ENCODE results near the gene MAS1L. TPM values are rescaled to one million over a fixed set of nuclear protein-coding genes. Genes with fewer than 3 reads are reported as not detected.
"Not testable (repeated sequence)": the region's sequence is repeated elsewhere in the genome, so short reads cannot be mapped to it uniquely, and the experiment has no call there.

MAS1L gene
- total RNA-seq, 1 donor from 2014 or later = 0.36 TPM

DNA sequence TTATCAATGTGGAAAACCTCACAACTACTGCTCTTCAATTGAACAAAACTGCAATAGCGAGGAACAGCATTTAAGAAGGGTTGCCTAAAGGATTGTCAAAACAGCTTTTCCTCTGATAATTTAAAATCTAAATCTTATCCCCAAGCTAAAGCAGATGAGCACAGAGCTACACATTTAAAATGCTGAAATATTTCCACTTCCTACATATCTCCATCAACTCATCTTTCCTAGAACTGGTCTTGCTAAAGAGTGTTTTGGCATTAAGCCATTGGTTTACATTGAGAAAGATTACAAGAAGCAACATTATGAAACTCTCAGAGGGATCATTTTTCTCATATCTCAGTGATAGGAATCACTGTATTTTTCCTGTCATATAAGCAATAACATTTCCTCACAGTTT is 45.0 kb downstream of the MAS1L start:
- no peak for ATAC-seq
- intact Hi-C loops (cut with DNase I) = no loop called here

DNA sequence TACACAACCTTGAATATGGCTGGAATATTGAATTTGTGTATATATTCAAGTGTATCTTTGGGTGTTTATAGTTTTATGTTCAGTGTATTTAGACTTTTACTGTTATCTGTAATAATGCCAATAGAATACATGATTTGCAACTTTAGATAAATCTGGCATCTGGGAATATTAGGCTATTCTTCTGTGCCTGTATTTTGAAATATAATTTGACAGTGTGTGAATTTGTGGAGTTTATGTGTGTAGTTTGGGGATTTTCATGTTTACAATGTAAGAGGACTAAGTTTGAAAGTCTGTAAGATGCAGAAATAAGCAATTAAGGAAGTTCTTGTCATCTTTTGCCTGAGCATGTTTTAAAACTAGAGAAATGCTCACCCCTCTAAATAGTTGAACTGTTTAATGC is 48.8 kb downstream of the MAS1L start, which contains the start of gene OR10C1:
TSS of gene OR10C1 (plus strand) at position 301 of the 400 bp plus-strand sequence. CDS start 710 bp downstream, outside the sequence.
- DNase-seq (ENCODE audit: low spot score) (no peak), ATAC-seq (no peak)
- intact Hi-C loops (cut with DNase I) = no loop called here

More for the DNA sequence above, 45.0 kb downstream of the MAS1L start:
- DNase-seq (ENCODE audit: low spot score) = no peak

DNA sequence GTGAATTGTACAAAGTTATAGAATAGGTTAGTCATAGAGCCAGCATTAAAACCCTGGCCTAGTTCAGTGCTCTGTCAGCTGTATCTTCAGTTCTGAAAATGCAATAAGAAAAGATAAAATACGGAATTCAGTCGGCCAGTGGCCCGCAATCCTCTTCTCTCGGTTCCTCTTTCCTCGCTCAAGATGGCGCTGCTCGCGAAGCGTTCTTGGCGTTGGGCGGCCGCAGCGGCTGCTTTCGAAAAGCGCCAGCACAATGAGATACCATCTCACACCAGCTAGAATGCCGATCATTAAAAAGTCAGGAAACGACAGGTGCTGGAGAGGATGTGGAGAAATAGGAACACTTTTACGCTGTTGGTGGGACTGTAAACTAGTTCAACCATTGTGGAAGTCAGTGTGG is 51.0 kb downstream of the MAS1L start:
- DNase-seq (ENCODE audit: low spot score); intact Hi-C loops (cut with DNase I); ATAC-seq: not testable (repeated sequence)

Other genes starting within 250 kb of the MAS1L start
- not detected for gene OR14J1, start 186.3 kb downstream of the MAS1L start, total RNA-seq
- gene OR5V1, start 119.1 kb downstream of the MAS1L start, total RNA-seq = not detected
- not detected for gene OR12D3, start 112.7 kb downstream of the MAS1L start, total RNA-seq
- not detected for gene OR12D2, start 92.3 kb downstream of the MAS1L start, total RNA-seq
- not detected for gene OR12D1, start 73.0 kb downstream of the MAS1L start, total RNA-seq
- gene OR10C1, start 48.6 kb downstream of the MAS1L start, total RNA-seq = not detected
- not detected for gene OR11A1, start 30.9 kb downstream of the MAS1L start, total RNA-seq
- not detected for gene OR2H1, start 30.8 kb downstream of the MAS1L start, total RNA-seq
- gene UBD, start 71.8 kb upstream of the MAS1L start, total RNA-seq = 4.1 TPM
- gene OR2H2, start 97.2 kb upstream of the MAS1L start, total RNA-seq = not detected
- 106 TPM for gene GABBR1, start 145.2 kb upstream of the MAS1L start, total RNA-seq
- not detected for gene MOG, start 169.1 kb upstream of the MAS1L start, total RNA-seq
- gene ZFP57, start 193.2 kb upstream of the MAS1L start, total RNA-seq = not detected
- 71.2 TPM for gene HLA-F, start 235.5 kb upstream of the MAS1L start, total RNA-seq

Data from sciatic nerve (tissue), 2 donors.